K562 (cell line): Measurements from ENCODE around the gene DBH. TPM values are rescaled to one million over a fixed set of nuclear protein-coding genes. Genes with fewer than 3 reads are reported as not detected.

Experiments used
- ATAC-seq: fragments of 200-7000 bp; cut with Tn5 transposase; 3 replicates; pipeline ENCODE4 v1.9.1; 2020; ENCODE audit warnings: moderate library complexity
- BruUV-seq: library from RNA; stranded (reverse); fragments of 400-500 nt; replicated peaks from 2 replicates; lab custom pipeline; 2021; lab: Mats Ljungman, UMichigan
- CTCF ChIA-PET: fragments of 300-600 bp; formaldehyde crosslinking; extraction: SDS; loops from one replicate; lab custom pipeline; 2021; ENCODE audit warnings: low intra/inter-chr PET ratio; lab: Yijun Ruan, JAX
- POLR2A ChIA-PET: fragments of 300-600, 350-650 bp; sonication (Branson Sonifier 250); formaldehyde crosslinking; extraction: SDS; loops from one replicate; lab custom pipeline; 2021; ENCODE audit warnings: antibody characterized with exemption, inconsistent platforms; lab: Yijun Ruan, JAX
- DNase-seq, 4 experiments: peaks; one replicate each; pipeline versions ENCODE4 v3.0.0 to v3.0.0-alpha.2; 2011 to 2018; ENCODE audit warnings: low spot score in 3 of 4, mixed read lengths in 3 of 4; ENCODE audit errors: extremely low read depth in 1 of 4
- FAIRE-seq: peaks from 2 replicates; lab custom pipeline; 2011; peaks lifted over from hg19 to GRCh38; lab: Jason Lieb, UNC
- H2AFZ ChIP-seq: 2 replicates; pipeline ENCODE4 v1.6.0; 2011; ENCODE audit warnings: low read depth, low read length, control low read depth, inconsistent platforms
- H3K27ac ChIP-seq: fragments of 200-600 bp; 3 replicates; pipeline ENCODE4 v1.8.0; 2011; ENCODE audit warnings: low read depth, mild to moderate bottlenecking, control low read depth, inconsistent platforms, low read length, moderate library complexity, mixed read lengths; ENCODE audit errors: extremely low read depth
- H3K27me3 ChIP-seq, 2 experiments: fragments of 300-600 bp in 1 of 2; 2 replicates in 1 of 2; 3 replicates in 1 of 2; pipeline versions ENCODE4 v1.6.0 to v1.8.0; 2011; ENCODE audit warnings: inconsistent platforms in 2 of 2, low read length in 2 of 2, mild to moderate bottlenecking in 1 of 2, mixed read lengths in 1 of 2, moderate library complexity in 1 of 2; ENCODE audit not compliant: control insufficient read depth in 2 of 2, insufficient read depth in 2 of 2
- H3K36me3 ChIP-seq: fragments of 300-600 bp; 3 replicates; pipeline ENCODE4 v1.8.0; 2011; ENCODE audit warnings: mild to moderate bottlenecking, low read length, inconsistent platforms; ENCODE audit not compliant: control insufficient read depth, insufficient read depth
- H3K4me1 ChIP-seq, 2 experiments: fragments of 200-600 bp in 1 of 2; replicated peaks in 1 of 2; 2 replicates in 1 of 2; 3 replicates in 1 of 2; pipeline versions ENCODE4 v1.5.1 to v1.8.0; 2011; ENCODE audit warnings: inconsistent platforms in 2 of 2, low read length in 2 of 2, mild to moderate bottlenecking in 1 of 2, mixed read lengths in 1 of 2, moderate library complexity in 1 of 2; ENCODE audit not compliant: control insufficient read depth in 2 of 2, insufficient read depth in 2 of 2
- H3K4me2 ChIP-seq: 2 replicates; pipeline ENCODE4 v1.6.1; 2011; ENCODE audit warnings: low read length, control low read depth, inconsistent platforms, mixed read lengths; ENCODE audit not compliant: insufficient read depth
- H3K4me3 ChIP-seq: fragments of 200-600 bp; sonication (generic), shearing (Covaris generic); 2 replicates; pipeline ENCODE4 v1.5.1; 2016; ENCODE audit warnings: control low read depth, inconsistent platforms
- H3K79me2 ChIP-seq: fragments of 200-600 bp; 3 replicates; pipeline ENCODE4 v1.8.0; 2011; ENCODE audit warnings: low read length, inconsistent platforms; ENCODE audit not compliant: control insufficient read depth, insufficient read depth
- H3K9ac ChIP-seq, 2 experiments: 2 replicates each; pipeline versions ENCODE4 v1.6.0 to v1.6.1; 2011; ENCODE audit warnings: low read depth in 2 of 2, low read length in 2 of 2, control low read depth in 1 of 2, inconsistent platforms in 1 of 2, mild to moderate bottlenecking in 1 of 2, mixed read lengths in 1 of 2; ENCODE audit not compliant: insufficient read depth in 1 of 2
- H3K9me1 ChIP-seq: one replicate; pipeline ENCODE4 v1.6.0; 2011; ENCODE audit warnings: inconsistent platforms, mild to moderate bottlenecking, low read length, moderate library complexity; ENCODE audit not compliant: control insufficient read depth, insufficient read depth
- H3K9me3 ChIP-seq: replicated peaks from 2 replicates; pipeline ENCODE4 v1.5.1; 2011; ENCODE audit warnings: low read depth, low read length, inconsistent platforms; ENCODE audit not compliant: control insufficient read depth, insufficient read depth
- H4K20me1 ChIP-seq: replicated peaks from 2 replicates; pipeline ENCODE4 v1.6.1; 2011; ENCODE audit warnings: low read length, inconsistent platforms, mixed read lengths; ENCODE audit not compliant: control insufficient read depth, insufficient read depth
- ETV5 ChIP-seq: sonication (generic); formaldehyde crosslinking; IDR thresholded peaks from 2 replicates; pipeline ENCODE4 v1.4.0; 2020; ENCODE audit warnings: low read depth, mild to moderate bottlenecking, missing genetic modification reagents
- EZH2 ChIP-seq: IDR thresholded peaks from 2 replicates; pipeline ENCODE4 v1.6.1; 2012; ENCODE audit warnings: low read depth, mild to moderate bottlenecking, inconsistent platforms, low read length, borderline replicate concordance
- GATA2 ChIP-seq: sonication (generic); formaldehyde crosslinking; IDR thresholded peaks from 2 replicates; pipeline ENCODE4 v1.4.0; 2020; ENCODE audit warnings: mild to moderate bottlenecking, missing genetic modification reagents
- HDAC6 ChIP-seq: IDR thresholded peaks from 2 replicates; pipeline ENCODE4 v1.6.1; 2012; ENCODE audit warnings: low read depth, mild to moderate bottlenecking, control low read depth, inconsistent platforms, low read length, moderate library complexity
- POLR3A ChIP-seq: IDR thresholded peaks from 2 replicates; pipeline ENCODE4 v1.6.1; 2011; ENCODE audit warnings: borderline replicate concordance, mild to moderate bottlenecking, moderate library complexity; ENCODE audit not compliant: insufficient read length, insufficient read depth; ENCODE audit errors: extremely low read depth
- SMAD2 ChIP-seq: fragments of 150-350 bp; IDR thresholded peaks from 2 replicates; pipeline ENCODE4 v1.6.1; 2014; ENCODE audit warnings: low read depth, mild to moderate bottlenecking, low read length
- SMARCE1 ChIP-seq: fragments of 450-650 bp; IDR thresholded peaks from 2 replicates; pipeline ENCODE4 v1.7.1; 2016; ENCODE audit warnings: mild to moderate bottlenecking
- TCF3 ChIP-seq: sonication (generic); formaldehyde crosslinking; IDR thresholded peaks from 2 replicates; pipeline ENCODE4 v1.4.0; 2020; ENCODE audit warnings: mild to moderate bottlenecking, missing genetic modification reagents
- XRCC3 ChIP-seq: fragments of 450-650 bp; IDR thresholded peaks from 2 replicates; pipeline ENCODE4 v1.6.1; 2017; ENCODE audit warnings: mild to moderate bottlenecking, moderate library complexity
- ZBTB1 ChIP-seq: sonication (generic); formaldehyde crosslinking; IDR thresholded peaks from 2 replicates; pipeline ENCODE4 v1.8.1; 2023; ENCODE audit warnings: missing genetic modification reagents, low read depth, mild to moderate bottlenecking, borderline replicate concordance
- WGBS: fragments of 100-300 bp; shearing (Covaris generic); methylation state at CpG from one replicate; pipeline ENCODE4 v1.1.6; 2016; ENCODE audit warnings: low coverage, mixed read lengths; ENCODE audit not compliant: insufficient coverage; ENCODE audit errors: missing lambda C conversion rate; 5-methylcytosine and 5-hydroxymethylcytosine counted together
- in situ Hi-C: fragments of 300-500 bp; cut with MboI; formaldehyde crosslinking; loops from 4 replicates; pipeline ENCODE4 v1.15.0; 2018; ENCODE audit warnings: inconsistent platforms, mixed read lengths
- intact Hi-C: fragments of 100-400 bp; cut with micrococcal nuclease; formaldehyde crosslinking; loops from 2 replicates; pipeline ENCODE4 v1.14.2; 2022
- polyA plus RNA-seq, 8 experiments: library from polyadenylated mRNA; depleted of rRNA in 4 of 8; stranded (reverse) in 5 of 8; unstranded in 3 of 8; fragments of >200 nt; fragmentation: Nextera tagmentation in 2 of 8; fragmentation: Illumina TruSeq in 1 of 8; extraction: Ambion mirVana in 2 of 8; extraction: Trizol in 1 of 8; gene quantifications; 2 replicates each; pipeline versions ENCODE4 v1.2.1 to v1.2.3, GENCODE V29; 2011 to 2014; ENCODE audit warnings: inconsistent platforms in 1 of 8, missing spikeins in 1 of 8
- total RNA-seq, 7 experiments: library from RNA; depleted of rRNA in 6 of 7; stranded (reverse); fragments of >200 nt in 6 of 7; fragmentation: Illumina TruSeq in 2 of 7; extraction: Trizol in 2 of 7; gene quantifications; 2 replicates each; pipeline versions ENCODE4 v1.2.1 to v1.2.3, GENCODE V29; 2011 to 2021; ENCODE audit warnings: low replicate concordance in 1 of 7
- TF ChIP-seq, protein P1 (sequence below): sonication (generic); formaldehyde crosslinking; IDR thresholded peaks from 2 replicates; pipeline ENCODE4 v1.8.0; 2022; ENCODE audit warnings: mild to moderate bottlenecking, missing genetic modification reagents
- TF ChIP-seq, protein P2 (sequence below): sonication (generic); formaldehyde crosslinking; IDR thresholded peaks from 2 replicates; pipeline ENCODE4 v1.8.0; 2022; ENCODE audit warnings: missing genetic modification reagents, mild to moderate bottlenecking, borderline replicate concordance

The DBH gene
- total and polyA plus RNA-seq, 9 of the 15 experiments (the other 6 are each of a cell fraction or from before 2014, with no cell fraction given) = not detected

DNA sequence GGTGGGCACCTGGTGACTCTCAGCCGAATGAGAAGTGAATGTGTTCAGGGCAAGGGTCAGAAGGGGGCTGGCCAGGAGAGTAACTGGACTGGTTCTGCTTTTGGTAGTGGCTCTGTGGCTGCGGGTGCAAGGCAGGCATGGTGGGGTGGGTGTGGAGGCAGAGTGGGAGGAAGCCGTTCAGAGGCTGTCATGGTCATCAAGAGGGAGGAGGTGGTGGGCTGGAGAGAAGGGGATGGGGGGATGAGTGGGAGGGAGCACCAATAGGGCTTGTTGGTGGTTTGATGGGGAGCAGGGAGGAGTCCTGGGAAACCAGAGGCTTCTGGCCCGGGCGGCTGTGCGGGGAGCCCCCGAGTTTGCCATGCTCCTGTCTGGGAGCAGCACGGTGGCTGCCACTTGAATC, 40.3 kb upstream of the DBH start:
- Histone ChIP-seq H3K4me2 (no peak overlapping the region), H2AFZ (no peak overlapping the region), H3K79me2 (no peaks in the 10 kb centered on the region), H3K36me3 (no peaks in the 10 kb centered on the region), H3K27ac (no peak overlapping the region), H3K4me1 (no peaks in the 10 kb centered on the region), H3K9me1 (no peaks in the 10 kb centered on the region), H3K4me3 (no peak overlapping the region), H3K27me3 (peaks cover 0 to 25% of the 10 kb centered on the region in 2 experiments; a peak in 2 of 5 replicates), H3K9me3 (no peaks in the 10 kb centered on the region; the same call in 1 of the 2 replicates), H3K9ac (no peak overlapping the region), H4K20me1 (peaks cover 4% of the 10 kb centered on the region; the same call in 1 of the 2 replicates)
- WGBS = 2% methylated on average over 8 of the region's 8 CpGs
- no TSS peak for BruUV-seq
- in situ Hi-C loops (no loop called here), intact Hi-C loops (no loop called here)
- ChIA-PET CTCF (no interaction called here), POLR2A (no interaction called here)
- no peak for ATAC-seq
- DNase-seq = no peak
- FAIRE-seq = no peak
- TF ChIP-seq ZBTB1 (CRISPR knock-in tag) (no peak), SMARCE1 (no peak), POLR3A (no peak), ETV5 (CRISPR knock-in tag) (no peak), XRCC3 (no peak), TCF3 (no peak), HDAC6 (no peak), GATA2 (no peak), EZH2 (no peak), SMAD2 (no peak)
- TF ChIP-seq, protein P1, sequence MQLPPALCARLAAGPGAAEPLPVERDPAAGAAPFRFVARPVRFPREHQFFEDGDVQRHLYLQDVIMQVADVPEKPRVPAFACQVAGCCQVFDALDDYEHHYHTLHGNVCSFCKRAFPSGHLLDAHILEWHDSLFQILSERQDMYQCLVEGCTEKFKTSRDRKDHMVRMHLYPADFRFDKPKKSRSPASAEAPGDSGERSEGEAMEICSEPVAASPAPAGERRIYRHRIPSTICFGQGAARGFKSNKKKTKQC = no peak
- TF ChIP-seq, protein P2, sequence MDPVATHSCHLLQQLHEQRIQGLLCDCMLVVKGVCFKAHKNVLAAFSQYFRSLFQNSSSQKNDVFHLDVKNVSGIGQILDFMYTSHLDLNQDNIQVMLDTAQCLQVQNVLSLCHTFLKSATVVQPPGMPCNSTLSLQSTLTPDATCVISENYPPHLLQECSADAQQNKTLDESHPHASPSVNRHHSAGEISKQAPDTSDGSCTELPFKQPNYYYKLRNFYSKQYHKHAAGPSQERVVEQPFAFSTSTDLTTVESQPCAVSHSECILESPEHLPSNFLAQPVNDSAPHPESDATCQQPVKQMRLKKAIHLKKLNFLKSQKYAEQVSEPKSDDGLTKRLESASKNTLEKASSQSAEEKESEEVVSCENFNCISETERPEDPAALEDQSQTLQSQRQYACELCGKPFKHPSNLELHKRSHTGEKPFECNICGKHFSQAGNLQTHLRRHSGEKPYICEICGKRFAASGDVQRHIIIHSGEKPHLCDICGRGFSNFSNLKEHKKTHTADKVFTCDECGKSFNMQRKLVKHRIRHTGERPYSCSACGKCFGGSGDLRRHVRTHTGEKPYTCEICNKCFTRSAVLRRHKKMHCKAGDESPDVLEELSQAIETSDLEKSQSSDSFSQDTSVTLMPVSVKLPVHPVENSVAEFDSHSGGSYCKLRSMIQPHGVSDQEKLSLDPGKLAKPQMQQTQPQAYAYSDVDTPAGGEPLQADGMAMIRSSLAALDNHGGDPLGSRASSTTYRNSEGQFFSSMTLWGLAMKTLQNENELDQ (CRISPR knock-in tag) = no peak
